HepG2 (cell line): ENCODE results near the gene SRCAP. TPM values are rescaled to one million over a fixed set of nuclear protein-coding genes. Genes with fewer than 3 reads are reported as not detected.

Experiments
- AGO1 ChIP-seq: fragments of 200-400 bp; formaldehyde crosslinking; IDR thresholded peaks from 2 replicates; pipeline ENCODE4 v1.6.1; 2017; ENCODE audit warnings: mild to moderate bottlenecking, low read depth, low read length, moderate library complexity; ENCODE audit not compliant: poor library complexity, severe bottlenecking
- PRMT3 ChIP-seq: sonication (generic); formaldehyde crosslinking; IDR thresholded peaks from 2 replicates; pipeline ENCODE4 v1.8.1; 2022; ENCODE audit warnings: low read depth, mild to moderate bottlenecking, moderate library complexity, missing genetic modification reagents, borderline replicate concordance
- SETDB1 ChIP-seq: sonication (generic); formaldehyde crosslinking; IDR thresholded peaks from 2 replicates; pipeline ENCODE4 v1.5.1; 2020; ENCODE audit warnings: missing genetic modification reagents, mild to moderate bottlenecking, borderline replicate concordance
- TSC22D2 ChIP-seq: sonication (generic); formaldehyde crosslinking; IDR thresholded peaks from 2 replicates; pipeline ENCODE4 v1.5.1; 2020; ENCODE audit warnings: missing genetic modification reagents, mild to moderate bottlenecking, borderline replicate concordance
- ZNF552 ChIP-seq: sonication (generic); formaldehyde crosslinking; IDR thresholded peaks from 2 replicates; pipeline ENCODE4 v1.9.0; 2022; ENCODE audit warnings: missing genetic modification reagents, mild to moderate bottlenecking, borderline replicate concordance
- ZNF792 ChIP-seq: IDR thresholded peaks from 2 replicates; pipeline ENCODE4 v1.6.1; 2016
- polyA plus RNA-seq, 8 experiments: library from polyadenylated mRNA; depleted of rRNA in 3 of 8; stranded (reverse) in 7 of 8; unstranded in 1 of 8; fragments of >200 nt; fragmentation: Illumina TruSeq in 4 of 8; extraction: Trizol in 4 of 8; gene quantifications; 2 replicates each; pipeline versions ENCODE4 v1.2.1 to v1.2.3, GENCODE V29; 2011 to 2016; ENCODE audit warnings: low read depth in 4 of 8, missing spikeins in 1 of 8, mixed read lengths in 1 of 8; ENCODE audit not compliant: insufficient read depth in 1 of 8
- total RNA-seq, 5 experiments: library from RNA; depleted of rRNA; stranded (reverse); fragments of >200 nt; fragmentation: Illumina TruSeq; extraction: Trizol; gene quantifications; 2 replicates each; pipeline ENCODE4 v1.2.3, GENCODE V29; 2016; ENCODE audit warnings: low read depth in 1 of 5
- TF ChIP-seq, protein P1 (sequence below): sonication (generic); formaldehyde crosslinking; IDR thresholded peaks from 2 replicates; pipeline ENCODE4 v1.4.0; 2020; ENCODE audit warnings: missing genetic modification reagents
- TF ChIP-seq, protein P2 (sequence below): sonication (generic); formaldehyde crosslinking; conservative IDR thresholded peaks from 2 replicates; pipeline ENCODE4 v1.4.0; 2020; ENCODE audit warnings: missing genetic modification reagents
- TF ChIP-seq, protein P3 (sequence below): sonication (generic); formaldehyde crosslinking; IDR thresholded peaks from 2 replicates; pipeline ENCODE4 v1.8.0; 2022; ENCODE audit warnings: missing genetic modification reagents, mild to moderate bottlenecking, moderate library complexity, borderline replicate concordance
- TF ChIP-seq, protein P4 (sequence below), 2 experiments: IDR thresholded peaks; 2 replicates each; pipeline ENCODE4 v1.6.1; 2011 to 2012; ENCODE audit warnings: low read length in 2 of 2, borderline replicate concordance in 1 of 2, low read depth in 1 of 2, mild to moderate bottlenecking in 1 of 2, moderate library complexity in 1 of 2
- TF ChIP-seq, protein P5 (sequence below): sonication (generic); formaldehyde crosslinking; conservative IDR thresholded peaks from 2 replicates; pipeline ENCODE4 v1.8.0; 2022; ENCODE audit warnings: missing genetic modification reagents
- TF ChIP-seq, protein P6 (sequence below): conservative IDR thresholded peaks from 2 replicates; pipeline ENCODE4 v1.6.1; 2018; ENCODE audit warnings: missing genetic modification reagents

The SRCAP gene
- total and polyA plus RNA-seq, 2 of the 13 experiments (the other 11 are each of a cell fraction or from before 2014, with no cell fraction given): 4.9 to 9.0 TPM

DNA sequence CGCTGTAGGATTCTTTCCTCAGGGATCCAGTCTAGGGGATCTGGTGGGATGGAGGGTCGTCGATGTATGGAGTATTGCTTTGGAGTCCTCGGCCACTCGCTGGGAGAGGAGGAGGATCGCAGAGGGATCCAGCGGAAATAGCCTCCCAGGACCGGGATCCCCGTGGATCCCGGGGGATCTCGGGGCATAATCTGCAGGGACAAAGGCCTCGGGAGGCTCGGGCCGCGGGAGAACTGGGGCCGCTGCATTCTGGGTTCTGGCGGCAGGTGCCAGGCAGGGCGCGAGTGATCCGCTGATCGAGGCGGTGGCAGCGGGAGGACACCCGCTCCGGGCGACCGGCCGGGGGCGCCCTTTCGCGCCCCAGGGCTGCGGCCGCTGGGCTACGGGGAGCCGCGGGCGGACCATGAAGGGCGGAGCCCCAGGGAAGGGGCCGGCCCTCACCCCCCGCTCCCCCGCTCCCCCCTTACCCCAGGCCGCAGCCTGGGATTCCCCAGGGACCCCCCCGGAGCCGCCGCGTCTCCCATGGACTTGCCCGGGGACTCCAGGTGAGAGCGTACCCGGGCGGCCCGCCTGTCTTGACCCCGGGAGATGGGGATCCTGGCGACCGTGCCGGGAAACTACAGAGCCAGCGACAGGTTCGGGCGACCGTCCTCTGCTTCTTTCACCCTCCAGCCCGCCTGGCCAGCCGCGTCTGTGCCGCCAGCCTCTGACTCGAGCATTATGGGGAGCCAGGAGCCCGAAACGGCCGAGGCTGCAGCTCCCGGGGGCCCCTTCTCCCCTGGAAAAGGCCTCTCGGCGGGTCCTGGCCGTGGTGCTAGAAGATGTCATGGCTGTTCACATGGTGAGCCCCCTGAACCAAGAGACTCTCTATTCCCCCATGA, 47.6 kb upstream of the SRCAP start (continued):
- TF ChIP-seq, protein P1, sequence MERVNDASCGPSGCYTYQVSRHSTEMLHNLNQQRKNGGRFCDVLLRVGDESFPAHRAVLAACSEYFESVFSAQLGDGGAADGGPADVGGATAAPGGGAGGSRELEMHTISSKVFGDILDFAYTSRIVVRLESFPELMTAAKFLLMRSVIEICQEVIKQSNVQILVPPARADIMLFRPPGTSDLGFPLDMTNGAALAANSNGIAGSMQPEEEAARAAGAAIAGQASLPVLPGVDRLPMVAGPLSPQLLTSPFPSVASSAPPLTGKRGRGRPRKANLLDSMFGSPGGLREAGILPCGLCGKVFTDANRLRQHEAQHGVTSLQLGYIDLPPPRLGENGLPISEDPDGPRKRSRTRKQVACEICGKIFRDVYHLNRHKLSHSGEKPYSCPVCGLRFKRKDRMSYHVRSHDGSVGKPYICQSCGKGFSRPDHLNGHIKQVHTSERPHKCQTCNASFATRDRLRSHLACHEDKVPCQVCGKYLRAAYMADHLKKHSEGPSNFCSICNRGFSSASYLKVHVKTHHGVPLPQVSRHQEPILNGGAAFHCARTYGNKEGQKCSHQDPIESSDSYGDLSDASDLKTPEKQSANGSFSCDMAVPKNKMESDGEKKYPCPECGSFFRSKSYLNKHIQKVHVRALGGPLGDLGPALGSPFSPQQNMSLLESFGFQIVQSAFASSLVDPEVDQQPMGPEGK (CRISPR knock-in tag): peak; percentile 44
- TF ChIP-seq ZNF792 (CRISPR knock-in tag) (no peak; the same call in none of the 2 replicates), SETDB1 (no peak), PRMT3 (CRISPR knock-in tag) (no peak), ZNF552 (CRISPR knock-in tag) (no peak), AGO1 (peak; percentile 3), TSC22D2 (CRISPR knock-in tag) (peak; percentile 36; the same call in 1 of the 2 replicates)
- TF ChIP-seq, protein P2, sequence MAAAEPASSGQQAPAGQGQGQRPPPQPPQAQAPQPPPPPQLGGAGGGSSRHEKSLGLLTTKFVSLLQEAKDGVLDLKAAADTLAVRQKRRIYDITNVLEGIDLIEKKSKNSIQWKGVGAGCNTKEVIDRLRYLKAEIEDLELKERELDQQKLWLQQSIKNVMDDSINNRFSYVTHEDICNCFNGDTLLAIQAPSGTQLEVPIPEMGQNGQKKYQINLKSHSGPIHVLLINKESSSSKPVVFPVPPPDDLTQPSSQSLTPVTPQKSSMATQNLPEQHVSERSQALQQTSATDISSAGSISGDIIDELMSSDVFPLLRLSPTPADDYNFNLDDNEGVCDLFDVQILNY (CRISPR knock-in tag): peak; percentile 92
- TF ChIP-seq, protein P3, sequence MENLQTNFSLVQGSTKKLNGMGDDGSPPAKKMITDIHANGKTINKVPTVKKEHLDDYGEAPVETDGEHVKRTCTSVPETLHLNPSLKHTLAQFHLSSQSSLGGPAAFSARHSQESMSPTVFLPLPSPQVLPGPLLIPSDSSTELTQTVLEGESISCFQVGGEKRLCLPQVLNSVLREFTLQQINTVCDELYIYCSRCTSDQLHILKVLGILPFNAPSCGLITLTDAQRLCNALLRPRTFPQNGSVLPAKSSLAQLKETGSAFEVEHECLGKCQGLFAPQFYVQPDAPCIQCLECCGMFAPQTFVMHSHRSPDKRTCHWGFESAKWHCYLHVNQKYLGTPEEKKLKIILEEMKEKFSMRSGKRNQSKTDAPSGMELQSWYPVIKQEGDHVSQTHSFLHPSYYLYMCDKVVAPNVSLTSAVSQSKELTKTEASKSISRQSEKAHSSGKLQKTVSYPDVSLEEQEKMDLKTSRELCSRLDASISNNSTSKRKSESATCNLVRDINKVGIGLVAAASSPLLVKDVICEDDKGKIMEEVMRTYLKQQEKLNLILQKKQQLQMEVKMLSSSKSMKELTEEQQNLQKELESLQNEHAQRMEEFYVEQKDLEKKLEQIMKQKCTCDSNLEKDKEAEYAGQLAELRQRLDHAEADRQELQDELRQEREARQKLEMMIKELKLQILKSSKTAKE (CRISPR knock-in tag): no peak
- TF ChIP-seq, protein P4, sequence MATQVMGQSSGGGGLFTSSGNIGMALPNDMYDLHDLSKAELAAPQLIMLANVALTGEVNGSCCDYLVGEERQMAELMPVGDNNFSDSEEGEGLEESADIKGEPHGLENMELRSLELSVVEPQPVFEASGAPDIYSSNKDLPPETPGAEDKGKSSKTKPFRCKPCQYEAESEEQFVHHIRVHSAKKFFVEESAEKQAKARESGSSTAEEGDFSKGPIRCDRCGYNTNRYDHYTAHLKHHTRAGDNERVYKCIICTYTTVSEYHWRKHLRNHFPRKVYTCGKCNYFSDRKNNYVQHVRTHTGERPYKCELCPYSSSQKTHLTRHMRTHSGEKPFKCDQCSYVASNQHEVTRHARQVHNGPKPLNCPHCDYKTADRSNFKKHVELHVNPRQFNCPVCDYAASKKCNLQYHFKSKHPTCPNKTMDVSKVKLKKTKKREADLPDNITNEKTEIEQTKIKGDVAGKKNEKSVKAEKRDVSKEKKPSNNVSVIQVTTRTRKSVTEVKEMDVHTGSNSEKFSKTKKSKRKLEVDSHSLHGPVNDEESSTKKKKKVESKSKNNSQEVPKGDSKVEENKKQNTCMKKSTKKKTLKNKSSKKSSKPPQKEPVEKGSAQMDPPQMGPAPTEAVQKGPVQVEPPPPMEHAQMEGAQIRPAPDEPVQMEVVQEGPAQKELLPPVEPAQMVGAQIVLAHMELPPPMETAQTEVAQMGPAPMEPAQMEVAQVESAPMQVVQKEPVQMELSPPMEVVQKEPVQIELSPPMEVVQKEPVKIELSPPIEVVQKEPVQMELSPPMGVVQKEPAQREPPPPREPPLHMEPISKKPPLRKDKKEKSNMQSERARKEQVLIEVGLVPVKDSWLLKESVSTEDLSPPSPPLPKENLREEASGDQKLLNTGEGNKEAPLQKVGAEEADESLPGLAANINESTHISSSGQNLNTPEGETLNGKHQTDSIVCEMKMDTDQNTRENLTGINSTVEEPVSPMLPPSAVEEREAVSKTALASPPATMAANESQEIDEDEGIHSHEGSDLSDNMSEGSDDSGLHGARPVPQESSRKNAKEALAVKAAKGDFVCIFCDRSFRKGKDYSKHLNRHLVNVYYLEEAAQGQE (IDR thresholded peaks at IDR 0.05; ENCODE audit: borderline replicate concordance in 1 of 2, low read depth in 1 of 2, low read length in 2 of 2): 0 out of 4 replicates have a peak, but pooled peaks of 1 of the 2 experiments have one; percentile 4
- TF ChIP-seq, protein P5, sequence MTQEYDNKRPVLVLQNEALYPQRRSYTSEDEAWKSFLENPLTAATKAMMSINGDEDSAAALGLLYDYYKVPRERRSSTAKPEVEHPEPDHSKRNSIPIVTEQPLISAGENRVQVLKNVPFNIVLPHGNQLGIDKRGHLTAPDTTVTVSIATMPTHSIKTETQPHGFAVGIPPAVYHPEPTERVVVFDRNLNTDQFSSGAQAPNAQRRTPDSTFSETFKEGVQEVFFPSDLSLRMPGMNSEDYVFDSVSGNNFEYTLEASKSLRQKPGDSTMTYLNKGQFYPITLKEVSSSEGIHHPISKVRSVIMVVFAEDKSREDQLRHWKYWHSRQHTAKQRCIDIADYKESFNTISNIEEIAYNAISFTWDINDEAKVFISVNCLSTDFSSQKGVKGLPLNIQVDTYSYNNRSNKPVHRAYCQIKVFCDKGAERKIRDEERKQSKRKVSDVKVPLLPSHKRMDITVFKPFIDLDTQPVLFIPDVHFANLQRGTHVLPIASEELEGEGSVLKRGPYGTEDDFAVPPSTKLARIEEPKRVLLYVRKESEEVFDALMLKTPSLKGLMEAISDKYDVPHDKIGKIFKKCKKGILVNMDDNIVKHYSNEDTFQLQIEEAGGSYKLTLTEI (CRISPR knock-in tag): no peak
- TF ChIP-seq, protein P6, sequence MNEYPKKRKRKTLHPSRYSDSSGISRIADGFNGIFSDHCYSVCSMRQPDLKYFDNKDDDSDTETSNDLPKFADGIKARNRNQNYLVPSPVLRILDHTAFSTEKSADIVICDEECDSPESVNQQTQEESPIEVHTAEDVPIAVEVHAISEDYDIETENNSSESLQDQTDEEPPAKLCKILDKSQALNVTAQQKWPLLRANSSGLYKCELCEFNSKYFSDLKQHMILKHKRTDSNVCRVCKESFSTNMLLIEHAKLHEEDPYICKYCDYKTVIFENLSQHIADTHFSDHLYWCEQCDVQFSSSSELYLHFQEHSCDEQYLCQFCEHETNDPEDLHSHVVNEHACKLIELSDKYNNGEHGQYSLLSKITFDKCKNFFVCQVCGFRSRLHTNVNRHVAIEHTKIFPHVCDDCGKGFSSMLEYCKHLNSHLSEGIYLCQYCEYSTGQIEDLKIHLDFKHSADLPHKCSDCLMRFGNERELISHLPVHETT (CRISPR knock-in tag): 0 out of 2 replicates have a peak, but pooled peaks have one; percentile 3
